GM18499 (cell line): ENCODE results near the gene RPL34.
"Not testable (repeated sequence)": the region's sequence is repeated elsewhere in the genome, so short reads cannot be mapped to it uniquely, and the experiment has no call there.

Source experiments
- ATAC-seq: cut with Tn5 transposase; IDR thresholded peaks from one replicate; pipeline ENCODE4 v1.9.1; 2021; ENCODE audit warnings: moderate number of reproducible peaks; ENCODE audit not compliant: insufficient read depth, unreplicated experiment

Gene RPL34

GRCh38 chr4:108620101-108620932 is at the start of gene RPL34:
Gene RPL34 (plus strand): TSS chr4:108620576. CDS start chr4:108621960, 1,384 bp downstream.
- peak; percentile 100 for ATAC-seq

DNA sequence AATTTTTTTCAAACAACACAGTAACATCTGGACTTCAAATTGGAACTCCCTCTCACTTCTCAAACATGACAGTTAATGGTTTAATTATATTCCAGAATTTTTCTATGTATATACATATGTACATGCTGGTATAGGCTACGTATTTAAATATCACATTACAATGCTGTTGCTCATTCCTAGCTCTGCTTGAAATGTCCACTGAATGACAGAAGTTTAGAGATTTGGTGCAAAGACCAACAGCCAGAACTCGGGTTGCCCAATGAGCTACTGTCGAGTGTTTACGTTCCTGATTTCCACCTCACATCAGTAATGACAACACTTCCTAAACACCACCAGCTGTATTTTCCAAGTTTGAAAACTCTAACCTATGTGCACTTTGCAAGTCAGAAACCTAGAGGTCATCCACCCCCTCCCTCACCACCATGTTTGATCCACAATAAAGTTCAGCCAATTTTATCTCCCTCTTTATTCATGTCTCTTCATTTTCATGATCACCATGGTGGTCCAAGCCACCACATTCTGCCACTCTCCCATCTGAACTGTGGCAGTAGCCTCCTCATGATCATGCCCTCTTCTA is 49.3 kb upstream of the RPL34 start:
- ATAC-seq = no peak

DNA sequence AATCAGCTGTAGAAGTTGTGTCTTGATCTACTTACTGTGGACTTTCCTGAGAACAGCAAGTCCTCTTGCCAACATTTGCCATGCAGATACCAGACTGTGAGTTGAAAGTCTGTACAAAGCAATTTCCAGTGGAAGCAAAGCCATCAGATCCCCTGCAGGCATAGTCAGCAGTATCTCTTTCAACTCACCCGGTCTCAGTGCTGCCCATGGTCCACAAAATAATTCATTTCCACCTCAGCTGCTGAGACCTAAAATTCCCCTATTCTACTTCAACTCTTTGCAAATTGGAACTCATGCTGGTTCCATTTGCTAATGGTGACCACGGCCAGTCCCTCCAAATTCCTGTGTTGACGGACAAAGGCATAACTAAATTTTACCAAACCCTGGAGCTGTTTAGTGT is 46.0 kb upstream of the RPL34 start:
- ATAC-seq = no peak

GRCh38 chr4:108581083-108581482 is 39.3 kb upstream of the RPL34 start:
- no peak for ATAC-seq

GRCh38 chr4:108586778-108587177 is 33.6 kb upstream of the RPL34 start:
- ATAC-seq = no peak

DNA sequence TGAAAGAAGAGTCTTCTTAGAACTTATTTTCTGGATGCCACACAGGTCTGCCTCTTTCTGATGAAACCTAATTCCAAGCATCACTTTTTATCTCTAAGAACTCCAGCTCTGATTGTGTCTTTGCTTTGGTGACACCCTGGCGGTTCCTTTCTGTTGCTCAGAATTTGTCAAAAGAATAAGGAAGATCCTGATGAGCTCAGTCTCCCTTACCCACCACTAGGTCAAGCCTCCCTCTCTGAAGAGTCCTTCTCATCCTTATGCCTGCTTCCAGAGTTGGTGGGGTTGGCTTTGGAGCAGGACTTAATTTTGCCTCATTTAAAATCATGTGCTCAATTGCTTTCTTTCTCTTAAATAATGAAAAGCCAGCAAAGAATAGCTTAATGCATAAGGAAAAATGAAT is 31.5 kb upstream of the RPL34 start:
- no peak for ATAC-seq

DNA sequence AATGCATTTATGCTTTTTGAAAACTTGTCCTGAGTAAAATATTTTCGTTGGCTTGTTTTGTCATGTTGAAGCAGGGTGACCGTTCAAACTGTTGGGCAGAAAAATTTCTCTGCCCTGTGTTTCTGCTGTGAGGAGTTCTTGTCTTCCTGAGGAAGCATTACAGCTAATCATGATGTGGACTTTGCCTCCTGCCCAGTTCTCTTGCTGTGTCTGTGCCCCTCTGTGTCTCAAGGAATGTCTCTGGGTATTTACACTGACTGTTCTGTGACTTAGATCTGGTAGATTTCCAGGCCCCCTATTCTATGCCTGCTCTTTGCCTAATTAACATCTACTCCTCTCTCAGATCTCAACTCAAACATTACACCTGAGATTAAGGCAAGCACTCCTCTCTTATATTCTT is 30.4 kb upstream of the RPL34 start:
- no peak for ATAC-seq

GRCh38 chr4:108590776-108591175 is 29.6 kb upstream of the RPL34 start:
- ATAC-seq = no peak

- no peak for ATAC-seq
Measured at GRCh38 chr4:108592674-108592986, 27.7 kb upstream of the RPL34 start.

DNA sequence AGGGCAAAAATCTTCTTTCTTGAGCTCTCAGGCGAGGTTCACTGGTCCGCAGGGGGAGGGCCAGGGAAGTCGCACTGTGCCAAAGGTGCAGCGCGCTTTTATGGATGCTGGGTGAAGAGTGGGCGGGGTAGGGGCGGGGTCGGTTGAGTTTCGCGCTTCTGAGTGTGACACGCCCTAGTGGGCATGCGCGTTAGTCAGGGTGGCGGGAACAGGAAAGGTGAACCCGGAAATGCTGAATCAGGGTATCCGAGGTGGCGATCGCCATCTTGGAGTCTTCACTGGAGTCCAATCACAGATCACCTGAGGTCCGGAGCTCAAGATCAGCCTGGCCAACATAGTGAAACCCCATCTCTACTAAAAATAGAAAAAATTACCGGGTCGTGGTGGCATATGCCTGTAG is 26.1 kb upstream of the RPL34 start:
- ATAC-seq = not testable (repeated sequence)

GRCh38 chr4:108596344-108596743 is 24.0 kb upstream of the RPL34 start:
- no peak for ATAC-seq

- no peak for ATAC-seq
Measured at GRCh38 chr4:108601106-108601505, 19.3 kb upstream of the RPL34 start.

DNA sequence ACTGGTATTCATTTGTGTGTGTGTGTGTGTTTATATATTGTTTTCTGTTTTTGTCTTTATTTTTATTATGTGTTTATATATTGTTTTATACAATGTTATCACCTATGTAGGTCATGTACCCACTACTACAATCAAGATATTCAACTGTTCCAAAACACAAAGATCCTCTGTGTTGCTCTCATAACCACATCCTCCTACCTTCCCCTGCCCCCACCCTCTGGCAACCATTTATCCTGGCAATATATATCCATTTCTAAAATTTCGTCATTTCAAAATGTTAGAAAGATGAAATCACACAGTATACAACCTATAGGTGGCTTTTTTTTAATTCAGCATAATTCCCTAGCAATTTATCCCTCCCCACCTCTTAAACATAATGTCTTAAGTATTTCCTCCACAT is 18.8 kb upstream of the RPL34 start:
- ATAC-seq = no peak

DNA sequence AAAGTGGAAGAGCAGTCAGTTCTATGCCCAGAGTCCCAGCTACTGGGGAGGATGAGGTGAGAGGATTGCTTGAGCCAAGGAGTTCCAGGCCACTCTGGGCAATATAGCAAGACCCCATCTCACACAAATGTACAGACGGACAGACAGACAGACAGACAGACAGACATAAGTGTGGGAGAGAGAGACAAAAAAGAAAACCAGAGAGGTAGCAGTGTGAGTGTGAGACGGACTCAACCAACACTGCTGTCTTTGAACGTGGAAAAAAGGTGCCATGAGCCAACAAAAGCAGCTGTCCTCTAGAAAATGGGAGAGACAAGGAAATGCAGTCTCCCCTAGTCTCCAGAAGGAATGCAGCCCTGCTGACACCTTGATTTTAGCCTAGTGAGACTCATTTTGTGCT is 18.2 kb upstream of the RPL34 start:
- no peak for ATAC-seq

GRCh38 chr4:108607079-108607815 is 13.1 kb upstream of the RPL34 start:
- ATAC-seq = no peak

GRCh38 chr4:108611365-108611764 is 9.0 kb upstream of the RPL34 start:
- no peak for ATAC-seq

GRCh38 chr4:108612365-108612764 is 8.0 kb upstream of the RPL34 start:
- no peak for ATAC-seq

DNA sequence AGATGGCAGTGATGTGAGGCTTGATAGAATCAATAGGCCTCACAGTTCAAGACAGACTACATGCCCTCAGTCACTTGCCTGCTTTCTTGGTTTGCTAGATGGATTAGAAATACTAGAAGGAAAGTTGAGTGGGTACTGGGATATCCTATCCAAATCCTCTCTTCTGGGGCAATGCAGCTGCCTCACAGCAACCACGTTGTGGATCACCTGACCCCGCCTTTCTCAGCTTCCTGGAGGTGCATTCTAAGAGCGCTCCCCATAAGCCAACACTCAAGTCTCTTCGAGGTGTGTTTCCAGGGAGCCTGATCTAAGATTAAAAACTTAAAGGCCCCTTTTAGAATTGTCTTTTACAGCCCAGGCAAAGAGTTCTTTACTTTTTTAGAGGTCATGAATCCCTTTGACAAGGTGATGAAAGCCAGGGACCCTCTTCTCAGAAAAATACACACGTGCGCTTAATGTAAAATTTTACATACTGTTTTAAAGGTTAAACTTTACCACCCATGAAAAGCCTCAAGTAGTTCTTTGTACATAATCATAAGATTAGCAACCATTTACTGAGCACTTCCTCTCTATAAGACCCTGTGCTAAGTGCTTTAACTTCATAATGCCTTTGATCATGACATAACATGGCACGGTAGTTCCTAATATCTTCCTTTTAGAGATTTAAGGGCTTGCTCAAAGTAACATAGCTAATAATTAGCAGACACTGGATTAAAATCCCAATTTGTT is 840 bp upstream of the RPL34 start:
- ATAC-seq = no peak

DNA sequence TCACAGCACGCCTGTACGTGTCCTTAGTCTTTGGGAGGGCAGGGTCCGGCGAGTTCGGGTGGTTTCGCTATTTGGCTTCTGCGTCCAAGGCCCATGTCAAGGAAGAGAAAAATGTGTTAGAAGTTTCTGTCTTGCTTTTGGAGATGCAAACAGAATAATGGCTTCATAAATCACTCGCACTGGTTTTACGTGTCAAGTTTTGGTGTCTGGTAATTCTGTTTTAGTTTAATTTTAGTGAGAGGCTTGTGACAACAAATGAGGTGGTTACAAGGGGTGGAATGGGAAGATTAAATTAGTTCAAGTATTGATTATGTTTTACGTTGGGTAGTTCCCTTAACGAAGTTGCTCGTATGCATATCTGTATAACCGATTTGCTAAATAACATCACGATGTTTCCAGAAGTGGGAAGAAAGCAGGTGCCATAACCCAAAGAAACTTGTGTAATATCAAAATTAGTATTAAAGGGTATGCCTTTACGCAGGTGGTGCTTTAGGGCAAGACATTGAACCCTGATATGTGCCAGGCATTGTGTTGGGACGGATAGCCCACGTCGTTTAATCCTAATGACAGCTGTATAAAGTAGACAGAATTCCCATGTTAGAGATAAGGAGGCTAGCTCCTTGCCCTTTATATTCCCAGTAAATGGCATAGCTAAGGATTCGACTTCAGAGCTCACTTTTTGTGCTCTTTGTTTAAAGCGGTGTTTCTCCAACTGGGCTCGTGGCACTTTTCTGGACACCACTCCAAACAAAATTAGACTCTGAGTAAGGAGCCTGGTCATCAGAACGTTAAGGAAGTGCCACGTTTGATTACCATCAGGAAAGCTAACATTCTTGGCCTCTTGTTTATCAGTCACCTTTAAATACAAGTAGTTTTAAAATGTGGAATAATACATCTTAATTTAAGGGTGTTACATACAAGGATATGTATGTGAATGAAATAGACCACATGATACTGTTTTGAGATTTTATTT is 843 bp downstream of the RPL34 start:
- no peak for ATAC-seq

DNA sequence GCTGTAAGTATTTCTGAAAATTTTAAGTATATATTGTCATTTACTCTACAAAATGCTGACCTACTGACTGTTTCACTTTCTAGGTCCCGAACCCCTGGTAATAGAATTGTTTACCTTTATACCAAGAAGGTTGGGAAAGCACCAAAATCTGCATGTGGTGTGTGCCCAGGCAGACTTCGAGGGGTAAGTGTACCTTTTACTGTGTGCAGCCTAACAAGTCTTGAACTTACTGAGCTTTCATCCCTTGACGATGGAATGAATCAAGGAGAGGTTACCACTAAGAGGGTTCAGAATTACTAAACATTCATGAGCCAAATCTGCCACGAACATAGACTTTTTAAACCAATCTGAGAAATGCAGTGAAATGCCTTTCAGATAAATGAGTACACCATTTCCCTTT is 1.6 kb downstream of the RPL34 start:
- ATAC-seq = no peak
